Left renal cortex interstitium (tissue), 4 donors: ENCODE results near the gene RNF144A. TPM values are rescaled to one million over a fixed set of nuclear protein-coding genes. Genes with fewer than 3 reads are reported as not detected.
"Not testable (repeated sequence)": the region's sequence is repeated elsewhere in the genome, so short reads cannot be mapped to it uniquely, and the experiment has no call there.

Experiments
- DNase-seq, 4 donors: peaks; one replicate each; pipeline ENCODE4 v3.0.0-alpha.2; 2013; ENCODE audit warnings: low read depth in 4 of 4, low spot score in 2 of 4, missing footprints in 1 of 4
- polyA plus RNA-seq, 4 donors: library from polyadenylated mRNA; unstranded; fragments of 120-200 nt; gene quantifications; one replicate each; pipeline ENCODE4 v1.2.1, GENCODE V29; 2013; ENCODE audit not compliant: insufficient read length in 4 of 4

RNF144A gene
- polyA plus RNA-seq, 4 donors = 56.4 to 65.6 (median 61.1) TPM

GRCh38 chr2:6927186-6927585 is 10.0 kb downstream of the RNF144A start:
- DNase-seq = no peak

DNA sequence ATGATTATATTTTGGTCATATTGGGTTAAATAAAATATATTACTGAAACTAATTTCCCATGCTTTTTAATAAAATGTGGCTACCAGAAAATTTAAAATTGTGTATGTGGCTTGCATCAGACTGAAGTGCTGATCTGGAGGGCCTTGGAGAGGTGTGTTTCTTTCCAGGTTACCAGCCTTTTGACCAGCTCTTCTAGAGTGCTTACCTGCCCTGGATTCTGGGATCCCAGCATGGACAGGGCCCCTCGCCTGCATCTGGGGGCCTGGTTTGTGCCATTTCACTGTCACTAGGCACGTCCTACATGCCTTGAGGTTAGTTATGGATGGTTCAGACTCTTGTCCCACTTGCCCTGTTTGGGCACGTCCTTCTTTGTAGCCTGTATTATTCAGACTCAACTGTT is 10.5 kb downstream of the RNF144A start:
- DNase-seq = no peak

DNA sequence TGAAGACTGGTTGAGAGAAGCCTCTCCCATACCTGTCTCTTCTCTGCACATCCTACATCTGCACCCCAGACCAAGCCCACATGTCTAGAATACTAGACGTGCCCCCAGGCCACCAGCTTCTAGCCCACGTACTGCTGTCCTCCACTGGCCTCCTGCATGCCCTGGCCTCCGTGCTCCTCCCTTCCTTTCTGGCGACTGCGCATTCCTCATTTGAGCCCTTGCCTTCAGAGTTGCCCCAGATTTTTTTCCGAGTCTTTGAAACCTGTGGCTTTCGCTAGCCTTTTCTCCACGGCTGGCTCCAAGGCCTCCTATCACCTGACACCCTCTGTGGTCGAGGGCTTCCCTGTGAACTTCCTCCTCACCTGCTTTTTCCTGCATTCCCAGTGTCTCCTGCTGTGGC is 11.2 kb downstream of the RNF144A start:
- DNase-seq = no peak

DNA sequence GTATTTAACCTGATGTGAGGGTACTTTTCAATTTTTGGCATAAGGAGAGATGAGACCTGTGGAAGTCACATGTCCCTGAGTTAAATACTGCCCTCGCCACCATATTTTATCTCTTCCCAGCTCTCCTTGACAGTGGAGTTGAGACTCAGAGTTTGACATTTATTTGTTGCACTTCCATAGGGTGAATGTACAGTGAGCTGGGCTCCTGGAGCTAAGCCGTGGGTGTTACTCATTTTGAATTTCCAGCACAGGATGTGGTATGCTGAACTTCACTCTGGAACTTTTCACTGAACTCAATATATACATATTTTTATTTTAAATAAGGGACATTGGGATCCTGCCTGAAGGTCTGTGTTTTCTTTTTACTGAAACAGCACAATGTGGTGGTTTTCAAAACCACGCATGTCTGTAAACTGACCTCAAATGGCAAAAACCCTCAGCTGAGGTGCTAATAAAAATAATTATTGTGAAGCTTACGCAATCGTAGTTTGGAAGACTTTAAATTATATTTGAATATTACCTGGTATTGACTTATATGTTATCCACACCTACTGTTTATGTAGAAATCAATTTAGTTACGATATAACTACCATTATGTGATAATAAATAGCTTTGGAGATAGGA is 12.1 kb downstream of the RNF144A start:
- DNase-seq = no peak

GRCh38 chr2:6930923-6931647 is 13.9 kb downstream of the RNF144A start:
- no peak for DNase-seq

GRCh38 chr2:6931753-6932152 is 14.5 kb downstream of the RNF144A start:
- no peak for DNase-seq

- DNase-seq = no peak
Measured at GRCh38 chr2:6932206-6932605, 15.0 kb downstream of the RNF144A start.

- no peak for DNase-seq
Measured at GRCh38 chr2:6932828-6933227, 15.6 kb downstream of the RNF144A start.

- DNase-seq = no peak
Measured at GRCh38 chr2:6933911-6934310, 16.7 kb downstream of the RNF144A start.

DNA sequence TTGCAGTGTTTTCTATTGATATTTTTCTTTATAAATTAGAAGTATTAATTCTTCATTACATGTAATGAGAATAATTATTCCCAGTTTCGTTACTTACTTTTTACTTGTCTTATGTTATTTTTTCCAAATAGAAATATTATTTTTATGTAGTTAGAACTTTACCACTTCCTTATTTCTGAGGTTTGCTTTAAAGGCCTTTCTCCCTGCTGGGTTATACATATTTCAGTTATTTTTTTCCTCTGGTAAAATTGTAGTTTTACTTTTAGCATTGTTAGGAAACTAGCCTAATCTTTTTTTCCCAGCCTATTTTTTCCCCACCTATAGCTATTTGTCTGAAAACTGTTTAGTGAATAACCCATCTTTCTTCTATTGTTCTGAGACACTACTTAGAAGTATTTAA is 17.1 kb downstream of the RNF144A start:
- DNase-seq = no peak

DNA sequence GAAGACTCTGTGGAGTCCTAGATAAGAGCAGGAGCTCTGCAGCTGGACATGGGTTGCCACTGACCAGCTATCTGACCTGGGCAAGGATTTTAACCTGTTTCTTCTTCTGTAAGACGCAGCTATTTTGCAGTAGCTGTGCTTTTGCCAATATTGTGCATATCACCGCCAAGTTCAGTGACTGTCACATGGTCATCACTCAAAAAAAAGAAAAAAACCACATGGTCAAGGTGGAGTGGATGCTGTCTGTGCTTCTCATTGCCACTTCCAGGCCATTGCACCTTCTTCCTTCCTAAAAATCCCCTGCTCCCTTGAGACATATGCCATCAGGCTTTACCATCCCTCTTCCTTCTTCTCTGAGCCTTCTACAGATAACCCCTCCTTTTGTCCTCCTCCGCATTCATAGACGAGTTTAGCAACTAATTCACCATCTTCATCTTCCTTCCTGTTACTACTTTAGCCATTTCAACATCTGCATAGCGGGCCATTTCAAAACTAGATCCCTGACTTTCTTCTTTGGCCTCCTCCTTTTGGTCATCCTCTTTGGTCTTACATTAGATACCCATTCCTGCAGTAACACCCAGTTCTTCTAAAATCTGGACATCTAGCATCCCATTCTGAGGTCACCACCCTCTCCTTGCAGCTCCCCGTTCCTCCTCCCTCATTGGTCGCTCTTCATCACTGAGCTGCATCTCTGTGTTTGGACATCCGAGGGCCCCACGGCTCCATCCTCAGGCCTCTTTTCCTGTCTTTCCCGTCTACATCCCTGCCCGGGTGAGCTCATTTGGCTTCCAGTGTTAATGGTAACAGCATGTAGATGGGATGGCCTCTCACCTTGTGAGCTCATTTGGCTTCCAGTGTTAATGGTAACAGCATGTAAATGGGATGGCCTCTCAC is 17.8 kb downstream of the RNF144A start:
- DNase-seq = no peak

- DNase-seq = not testable (repeated sequence)
Measured at GRCh38 chr2:6935652-6936020, 18.4 kb downstream of the RNF144A start.

DNA sequence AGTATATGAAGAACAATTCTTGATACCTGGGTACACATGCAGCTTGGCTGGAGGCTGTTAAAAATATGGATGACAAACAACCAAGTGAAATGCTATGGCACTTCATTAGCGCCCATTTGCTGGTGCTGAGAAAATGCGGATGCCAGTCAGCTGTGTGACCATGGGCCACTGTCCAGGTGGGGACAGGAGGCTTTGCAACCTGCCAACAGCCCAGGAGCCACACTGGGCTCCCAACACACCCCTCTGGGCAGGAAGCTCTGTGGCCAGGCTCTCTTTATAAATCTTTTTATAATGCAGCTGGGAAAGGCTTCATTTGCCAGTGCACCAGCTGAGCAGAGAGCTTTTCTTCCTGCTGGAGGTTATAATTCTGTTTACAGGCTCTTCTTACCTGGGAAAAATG is 19.9 kb downstream of the RNF144A start:
- DNase-seq = no peak

GRCh38 chr2:6937582-6937981 is 20.4 kb downstream of the RNF144A start:
- no peak for DNase-seq

- DNase-seq = no peak
Measured at GRCh38 chr2:6939071-6939470, 21.9 kb downstream of the RNF144A start.

DNA sequence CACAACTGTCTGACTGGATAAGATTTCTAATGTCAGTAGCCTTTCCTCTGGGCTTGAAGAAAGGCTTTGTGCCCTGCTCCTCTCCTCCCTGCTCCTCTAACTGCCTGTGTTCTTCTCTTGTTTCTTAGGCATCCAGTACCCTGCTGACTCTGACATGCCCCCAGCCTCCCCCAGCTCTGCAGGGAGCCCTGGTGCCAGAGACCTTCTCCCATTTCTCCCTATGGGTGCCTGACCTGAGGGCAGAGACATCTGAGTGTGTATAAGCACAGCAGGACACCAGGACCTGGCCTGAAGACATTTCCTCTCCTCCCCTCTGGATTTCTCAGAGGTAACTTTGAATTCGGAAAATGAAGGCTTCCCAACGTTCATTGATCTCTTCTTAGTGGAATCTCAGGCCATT is 23.6 kb downstream of the RNF144A start:
- no peak for DNase-seq

- DNase-seq = no peak
Measured at GRCh38 chr2:6941299-6942046, 24.3 kb downstream of the RNF144A start.

DNA sequence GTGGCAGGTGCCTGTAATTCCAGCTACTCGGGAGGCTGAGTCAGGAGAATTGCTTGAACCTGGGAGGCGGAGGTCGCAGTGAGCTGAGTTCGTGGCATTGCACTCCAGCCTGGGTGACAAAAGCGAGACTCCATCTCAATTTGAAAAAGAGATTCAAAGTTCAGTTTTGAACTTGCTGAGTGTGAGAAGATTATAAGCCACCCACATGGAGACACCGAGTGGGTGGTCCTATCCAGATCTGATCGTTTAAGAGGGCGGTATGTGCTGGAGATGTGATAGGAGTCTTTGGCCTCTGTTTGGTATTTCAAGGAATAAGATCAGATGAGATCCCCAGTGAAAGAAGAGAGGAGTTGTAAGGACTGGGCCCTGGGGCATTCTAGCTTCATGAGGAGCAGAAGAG is 25.6 kb downstream of the RNF144A start:
- no peak for DNase-seq

- no peak for DNase-seq
Measured at GRCh38 chr2:6943523-6943922, 26.3 kb downstream of the RNF144A start.

DNA sequence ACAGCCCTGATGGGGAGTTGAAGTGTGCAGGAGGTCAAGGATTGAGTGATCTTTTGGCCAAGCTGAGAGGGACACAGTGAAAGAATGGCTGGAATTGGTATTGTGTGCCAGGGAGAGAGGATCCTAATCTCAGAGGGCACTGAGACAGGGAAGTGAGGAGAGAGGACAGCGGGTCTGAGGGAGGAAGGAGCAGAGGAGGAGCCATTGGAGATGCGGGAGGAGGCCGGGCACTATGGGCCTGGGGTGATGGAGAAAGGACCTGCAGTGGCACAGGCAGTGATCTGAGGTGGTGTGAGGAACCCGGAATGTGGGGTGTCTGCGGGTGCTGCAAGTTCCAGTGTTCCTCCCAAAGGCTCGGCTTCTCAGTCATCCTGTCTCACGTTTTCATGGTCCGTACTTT is 26.8 kb downstream of the RNF144A start:
- DNase-seq = no peak

- no peak for DNase-seq
Measured at GRCh38 chr2:6944555-6944954, 27.3 kb downstream of the RNF144A start.
